Nucleus accumbens (tissue), 56 donors: ENCODE measurements around the gene CELA3A.
"Not testable (repeated sequence)": the region's sequence is repeated elsewhere in the genome, so short reads cannot be mapped to it uniquely, and the experiment has no call there.

Source experiments
- DNase-seq, 56 donors: peaks; one replicate each; lab custom pipeline; 2025; lab: John Stamatoyannopoulos, UW

Gene CELA3A

DNA sequence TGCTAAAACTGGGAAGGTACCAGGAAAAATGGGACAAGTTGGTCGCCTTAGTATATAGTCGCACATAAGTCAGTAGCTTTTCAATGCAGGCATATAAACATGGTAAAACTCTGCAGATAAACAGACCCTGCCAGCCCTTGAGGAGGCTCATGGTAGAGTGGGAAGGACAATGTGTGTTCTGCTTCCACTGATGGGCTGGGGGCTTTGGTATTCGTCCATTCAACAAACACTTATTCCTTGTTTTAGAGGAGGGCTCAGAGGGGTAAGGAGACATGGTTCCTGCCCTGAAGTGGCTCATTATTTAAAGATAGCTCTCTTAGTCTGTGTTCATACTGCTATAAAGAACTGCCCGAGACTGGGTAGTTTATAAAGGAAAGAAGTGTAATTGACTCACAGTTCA is 11.3 kb downstream of the CELA3A start:
- DNase-seq, result not testable (repeated sequence)

DNA sequence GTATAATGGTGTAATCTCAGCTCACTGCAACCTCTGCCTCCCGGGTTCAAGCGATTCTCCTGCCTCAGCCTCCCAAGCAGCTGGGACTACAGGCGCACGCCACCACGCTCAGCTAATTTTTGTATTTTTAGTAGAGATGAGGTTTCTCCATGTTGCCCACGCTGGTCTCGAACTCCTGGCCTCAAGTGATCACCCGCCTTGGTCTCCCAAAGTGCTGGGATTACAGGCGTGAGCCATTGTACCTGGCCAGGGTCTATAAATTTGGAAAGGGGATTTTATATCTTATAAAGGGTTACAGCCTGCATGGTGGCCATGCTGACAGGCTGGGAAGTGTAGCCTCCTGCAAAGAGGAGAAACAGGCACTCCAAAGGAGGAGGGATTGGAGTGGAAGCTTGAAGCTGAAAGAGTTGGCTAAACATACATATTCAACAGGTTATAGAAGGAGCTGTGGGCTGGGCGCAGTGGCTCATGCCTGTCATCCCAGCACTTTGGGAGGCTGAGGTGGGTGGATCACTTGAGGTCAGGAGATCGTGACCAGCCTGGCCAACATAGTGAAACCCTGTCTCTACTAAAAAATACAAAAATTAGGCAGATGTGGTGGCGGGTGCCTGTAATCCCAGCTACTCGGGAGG is 13.2 kb downstream of the CELA3A start:
- not testable (repeated sequence) for DNase-seq

DNA sequence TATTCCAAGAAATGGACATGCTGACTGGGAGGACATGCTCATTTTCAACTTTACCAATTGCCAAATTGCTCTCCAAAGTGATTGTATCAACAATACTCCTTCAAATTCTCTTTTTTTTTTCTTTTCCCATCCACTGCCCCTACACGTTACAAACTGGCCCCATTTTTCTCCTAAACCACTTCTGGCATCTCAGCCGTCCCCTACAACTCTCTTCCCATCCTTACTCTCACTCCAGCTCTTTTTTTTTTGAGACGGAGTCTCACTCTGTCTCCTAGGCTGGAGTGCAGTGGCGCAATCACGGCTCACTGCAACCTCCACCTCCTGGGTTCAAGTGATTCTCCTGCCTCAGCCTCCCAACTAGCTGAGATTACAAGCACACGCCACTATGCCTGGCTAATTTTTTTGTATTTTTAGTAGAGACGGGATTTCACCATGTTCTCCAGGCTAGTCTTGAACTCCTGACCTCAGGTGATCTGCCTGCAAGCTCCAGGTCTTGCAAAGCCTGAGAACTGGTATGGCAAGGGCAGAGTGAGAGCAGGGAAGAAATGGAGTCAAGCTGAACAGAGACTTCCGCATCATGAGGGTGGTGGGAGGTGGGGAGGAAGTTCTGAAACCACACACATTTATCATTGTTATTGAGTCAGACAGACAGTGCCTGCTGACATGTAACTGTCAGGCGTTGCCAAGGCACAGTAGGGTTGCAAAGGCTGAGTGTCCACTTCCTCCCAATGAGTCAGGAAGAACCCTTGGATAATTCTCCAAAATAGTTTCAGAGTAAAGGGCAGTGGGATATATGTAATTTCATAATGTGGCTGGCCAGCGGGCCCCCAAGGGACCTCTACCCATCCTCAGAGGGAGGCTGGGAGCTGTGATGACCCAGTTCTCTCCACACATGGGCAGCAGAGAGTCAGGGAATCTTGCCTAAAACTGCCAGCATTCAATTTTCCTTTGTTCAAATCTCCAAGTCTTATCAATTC is 17.4 kb downstream of the CELA3A start:
- peak in 1 of 56 donors; percentile 1 for DNase-seq

DNA sequence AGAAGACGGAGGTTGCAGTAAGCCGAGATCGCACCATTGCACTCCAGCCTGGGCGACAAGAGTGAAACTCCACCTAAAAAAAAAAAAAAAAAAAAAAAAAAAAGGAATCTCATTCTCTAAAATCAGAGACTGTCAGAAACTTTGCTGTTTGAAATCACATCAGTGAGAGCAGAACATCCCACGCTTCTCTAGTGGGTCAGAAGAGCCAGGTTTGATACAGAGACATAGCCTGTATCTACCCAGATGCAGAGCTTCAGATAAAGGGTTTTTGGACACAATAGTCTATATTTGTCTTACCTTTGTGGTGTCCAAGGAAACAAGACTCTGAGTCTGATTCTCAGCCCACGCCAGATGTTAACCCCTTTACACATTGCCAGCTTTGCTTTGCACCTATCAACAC is 19.6 kb downstream of the CELA3A start:
- no peak for DNase-seq

DNA sequence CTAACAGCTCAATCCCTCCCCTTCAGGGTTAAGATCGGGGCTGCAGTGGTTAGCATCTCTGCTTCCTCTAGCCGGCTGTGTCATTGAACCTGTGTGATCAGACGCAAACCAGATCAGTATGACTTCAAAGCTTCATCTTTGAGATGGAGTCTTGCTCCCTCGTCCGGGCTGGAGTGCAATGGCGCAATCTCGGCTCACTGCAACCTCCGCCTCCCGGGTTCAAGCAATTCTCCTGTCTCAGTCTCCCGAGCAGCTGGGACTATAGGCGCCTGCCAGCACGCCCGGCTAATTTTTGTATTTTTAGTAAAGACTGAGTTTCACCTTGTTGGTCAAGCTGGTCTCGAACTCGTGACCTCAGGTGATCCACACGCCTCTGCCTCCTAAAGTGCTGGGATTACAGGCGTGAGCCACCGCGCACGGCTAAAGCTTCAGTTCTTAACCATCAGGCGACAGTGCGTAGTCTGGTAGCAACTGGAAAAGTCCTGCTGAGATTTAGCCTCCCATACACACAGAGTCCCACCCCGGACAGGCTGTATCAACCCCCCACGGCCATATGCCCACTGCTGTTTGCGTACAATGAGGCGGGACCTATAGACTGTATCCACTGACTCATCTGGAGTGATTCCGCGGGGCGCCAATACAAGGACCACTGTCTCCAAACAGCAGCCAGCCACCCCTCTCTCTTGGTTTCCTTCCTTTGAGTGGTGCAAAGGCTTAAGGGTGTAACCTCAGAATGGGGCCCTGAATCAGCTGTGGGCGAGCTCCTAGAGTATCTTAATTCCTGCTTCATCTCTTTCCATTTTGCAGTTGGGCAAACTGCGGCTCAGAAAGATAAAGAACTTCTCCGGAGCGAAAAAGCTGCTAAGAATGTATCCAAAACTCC is 23.3 kb downstream of the CELA3A start:
- DNase-seq, result peak in 36 of 56 donors; percentile 21 to 83 (median 58)

DNA sequence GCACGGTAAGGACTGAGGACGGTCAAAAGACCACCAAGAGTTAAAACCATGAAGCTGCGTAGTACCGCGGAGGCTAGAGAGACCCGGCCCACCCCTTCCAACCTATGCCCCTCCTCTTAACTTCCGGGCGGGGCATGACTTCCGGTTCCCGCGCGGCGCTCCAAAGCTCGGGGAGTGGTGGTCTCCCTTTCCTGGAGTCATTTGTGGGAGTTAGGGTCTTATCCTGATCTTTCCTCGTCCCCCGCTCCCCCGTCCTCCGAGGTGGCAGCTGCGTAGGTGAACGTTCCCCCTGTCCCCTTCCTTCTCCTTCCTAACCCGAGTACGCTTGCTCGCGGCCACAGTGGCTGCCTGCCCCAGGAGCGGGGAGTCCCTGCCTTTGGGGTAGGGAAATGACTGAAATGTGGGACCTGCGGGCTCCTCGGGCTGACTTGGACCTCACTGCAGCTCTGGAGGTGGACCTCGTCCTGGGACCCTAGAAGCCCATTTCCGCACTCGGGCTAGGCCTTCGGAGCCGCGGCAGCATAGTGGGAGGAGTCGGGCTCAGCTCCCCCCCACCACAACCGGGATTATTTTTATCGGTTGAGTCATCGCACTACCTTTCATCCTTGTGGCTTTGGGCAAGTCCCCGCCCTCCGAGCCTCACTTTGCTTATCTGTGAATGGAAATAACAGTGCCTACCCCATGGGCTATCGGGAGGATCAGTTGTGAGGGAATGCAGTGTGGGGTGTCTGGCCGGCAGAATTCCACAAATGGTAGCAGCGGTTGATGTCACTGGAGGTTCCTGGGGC is 24.1 kb downstream of the CELA3A start:
- DNase-seq, result peak; percentile 33 to 93 (median 80)

DNA sequence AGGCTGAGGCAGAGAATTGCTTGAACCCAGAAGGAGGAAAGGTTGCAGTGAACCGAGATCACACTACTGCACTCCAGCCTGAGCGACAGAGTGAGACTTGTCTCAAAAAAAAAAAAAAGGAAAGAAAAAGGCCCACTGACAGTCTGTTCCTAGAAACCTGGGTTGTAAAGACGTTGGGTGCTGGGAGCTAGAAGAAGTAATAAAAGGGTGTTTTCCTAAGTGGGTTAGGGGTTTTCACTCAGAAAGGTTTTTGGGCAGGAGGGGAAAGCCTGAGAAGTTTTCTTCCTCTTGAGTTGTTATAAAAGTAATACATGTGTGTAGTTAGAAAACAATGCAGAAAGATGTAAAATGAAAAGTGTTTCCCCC is 25.4 kb downstream of the CELA3A start:
- no peak for DNase-seq

DNA sequence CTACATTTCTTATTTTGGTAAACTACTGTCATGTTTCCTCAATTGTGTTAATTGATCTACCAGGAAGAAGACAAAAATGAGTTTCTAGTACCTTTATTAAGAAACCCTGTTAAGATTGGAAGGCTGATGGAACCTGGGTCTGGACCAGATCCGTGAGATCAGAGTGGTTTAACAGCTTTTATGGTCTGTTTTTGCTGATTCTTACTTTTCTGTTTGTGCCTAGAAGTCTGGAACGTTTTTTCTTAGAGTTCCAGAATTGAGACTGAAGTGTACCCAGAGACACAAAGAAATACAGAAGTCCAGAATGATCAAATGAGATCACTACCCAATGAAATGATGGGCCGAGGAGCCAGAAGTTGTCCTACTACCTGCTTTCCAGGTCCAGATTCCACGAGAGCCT is 28.6 kb downstream of the CELA3A start:
- DNase-seq, result no peak

DNA sequence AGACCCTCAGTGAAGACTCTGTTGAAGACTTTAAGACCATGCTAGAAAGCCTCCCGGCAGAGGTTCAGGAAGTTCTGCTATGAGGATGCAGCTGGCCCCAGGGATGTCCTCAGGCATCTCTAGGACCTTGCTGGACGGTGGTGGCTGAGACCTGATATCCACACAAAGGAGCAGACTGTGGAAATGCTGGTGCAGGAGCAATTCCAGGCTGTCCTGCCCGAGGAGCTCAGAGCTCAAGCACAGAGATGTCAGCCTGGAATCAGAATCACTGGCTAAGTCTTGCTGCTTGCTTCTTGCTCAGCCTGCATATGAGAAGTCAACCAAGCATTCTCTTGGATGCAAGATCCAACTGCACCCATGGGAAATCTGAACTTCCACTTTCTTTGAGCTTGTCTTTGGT is 29.0 kb downstream of the CELA3A start:
- DNase-seq, result no peak

DNA sequence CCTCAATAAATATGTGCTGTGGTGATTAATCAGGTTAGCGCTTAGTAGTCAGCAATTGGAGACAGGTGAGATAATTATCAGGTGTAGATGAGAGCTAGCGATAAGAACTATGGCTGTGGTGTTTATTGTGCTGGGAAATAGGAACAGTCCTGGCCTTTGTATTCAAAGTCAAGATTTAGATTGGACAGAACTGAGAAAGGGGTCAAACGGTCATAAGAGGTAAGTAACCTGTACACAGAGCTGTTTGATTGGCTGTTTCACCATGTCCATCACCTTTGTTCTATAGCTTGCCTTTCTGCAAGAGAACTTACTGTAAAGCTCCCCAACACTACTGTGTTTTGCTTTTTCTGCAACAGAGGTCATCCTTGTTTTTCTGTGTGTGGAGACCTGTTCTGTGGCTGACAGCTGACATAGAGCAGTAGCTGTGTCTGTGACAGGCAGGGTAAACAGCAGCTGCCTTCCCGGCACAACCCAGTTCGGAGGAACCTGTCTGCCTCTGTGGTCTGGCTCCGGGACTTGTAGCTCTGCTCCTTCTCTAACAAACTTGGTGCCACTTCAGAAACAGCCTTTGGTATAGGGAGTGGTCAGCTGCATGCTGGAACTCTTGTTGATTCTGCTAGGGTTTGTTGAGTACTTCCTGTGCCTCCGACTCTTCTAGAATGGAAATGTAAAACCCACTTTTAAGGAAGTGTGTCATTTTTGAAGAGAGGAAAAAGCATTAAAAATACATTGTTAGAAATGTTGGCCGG is 29.9 kb downstream of the CELA3A start:
- DNase-seq, result no peak

DNA sequence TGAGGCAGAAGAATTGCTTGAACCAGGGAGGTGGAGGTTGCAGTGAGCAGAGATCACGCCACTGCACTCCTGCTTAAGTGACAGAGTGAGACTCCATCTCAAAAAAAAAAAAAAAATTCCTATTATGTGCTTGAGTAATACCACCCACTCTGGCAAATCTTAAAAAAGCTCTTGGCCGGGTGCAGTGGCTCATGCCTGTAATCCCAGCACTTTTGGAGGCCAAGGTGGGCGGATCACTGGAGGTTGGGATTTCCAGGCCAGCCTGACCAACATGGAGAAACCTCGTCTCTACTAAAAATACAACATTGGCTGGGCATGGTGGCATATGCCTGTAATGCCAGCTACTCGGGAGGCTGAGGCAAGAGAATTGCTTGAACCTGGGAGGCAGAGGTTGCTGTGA is 33.4 kb downstream of the CELA3A start:
- not testable (repeated sequence) for DNase-seq

DNA sequence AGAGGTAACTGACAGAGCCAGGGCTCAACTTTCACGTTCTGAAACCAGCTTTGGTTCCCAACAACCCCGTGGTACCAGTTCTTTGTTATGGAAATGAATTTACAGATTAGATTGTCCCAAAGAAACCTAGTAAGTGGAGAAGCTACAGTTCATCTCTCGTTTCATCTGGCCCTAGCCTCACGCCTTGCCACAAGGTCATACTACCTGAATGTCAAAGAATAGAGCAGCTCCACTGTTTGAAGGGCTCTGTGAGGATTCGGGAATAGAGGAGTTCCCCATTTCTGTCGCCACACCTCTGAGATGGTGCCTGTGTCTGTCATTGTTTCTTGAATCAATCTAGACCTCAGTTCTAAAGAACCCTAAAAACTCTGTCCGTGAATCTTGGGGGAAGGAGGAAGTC is 36.1 kb downstream of the CELA3A start:
- no peak for DNase-seq

DNA sequence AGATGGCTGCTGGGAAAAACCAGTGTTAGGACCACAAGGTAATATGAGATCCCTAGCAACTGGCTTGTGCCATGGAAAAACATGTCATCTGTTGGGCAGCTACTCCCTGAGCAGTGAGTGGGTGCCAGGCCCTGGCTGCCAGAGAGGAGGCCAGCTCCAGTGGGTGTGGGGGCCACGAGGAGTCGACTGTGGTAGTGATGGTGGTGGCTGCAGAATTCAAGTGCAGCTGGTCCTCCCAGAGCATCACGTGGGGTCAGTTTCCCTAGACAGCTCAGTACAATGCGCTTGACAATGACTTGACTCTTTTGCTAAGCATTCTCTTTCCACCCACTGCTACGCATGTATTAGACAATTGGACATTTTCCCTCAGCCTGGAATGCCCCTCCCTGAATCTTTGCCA is 36.6 kb downstream of the CELA3A start:
- peak in 33 of 56 donors; percentile 9 to 69 (median 32) for DNase-seq

DNA sequence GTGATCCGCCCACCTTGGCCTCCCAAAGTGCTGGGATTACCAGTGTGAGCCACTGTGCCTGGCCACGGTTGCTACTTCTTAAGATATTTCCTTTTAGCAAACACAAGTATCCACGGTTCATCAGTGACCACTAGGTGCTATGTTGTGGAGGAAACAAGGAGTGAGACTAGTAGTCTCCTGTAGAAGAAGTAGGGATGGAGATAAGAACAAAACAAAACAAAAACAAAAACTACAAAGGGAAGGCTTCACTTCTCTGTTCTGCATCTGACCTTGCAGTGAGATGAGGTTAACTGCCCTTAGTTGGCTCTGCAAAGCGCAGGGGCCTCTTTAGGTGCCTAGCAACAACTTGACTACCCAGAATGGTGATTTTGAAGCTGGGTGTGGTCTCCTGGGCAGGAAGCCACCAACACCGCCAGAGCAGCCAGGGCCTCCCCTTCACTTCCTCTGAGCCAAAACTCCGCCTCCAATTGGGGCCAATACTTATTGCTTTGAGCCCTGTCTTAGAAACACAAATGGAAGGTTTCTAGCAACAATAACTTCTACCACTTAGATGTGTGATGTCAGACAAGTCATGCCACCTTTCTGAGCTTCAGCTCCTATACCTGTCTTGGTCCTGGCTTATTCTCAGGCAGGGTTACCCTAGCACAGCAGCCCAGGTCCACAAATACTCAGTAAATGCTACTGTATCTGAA is 38.3 kb downstream of the CELA3A start:
- DNase-seq, result peak in 8 of 56 donors; percentile 2 to 42 (median 12)

DNA sequence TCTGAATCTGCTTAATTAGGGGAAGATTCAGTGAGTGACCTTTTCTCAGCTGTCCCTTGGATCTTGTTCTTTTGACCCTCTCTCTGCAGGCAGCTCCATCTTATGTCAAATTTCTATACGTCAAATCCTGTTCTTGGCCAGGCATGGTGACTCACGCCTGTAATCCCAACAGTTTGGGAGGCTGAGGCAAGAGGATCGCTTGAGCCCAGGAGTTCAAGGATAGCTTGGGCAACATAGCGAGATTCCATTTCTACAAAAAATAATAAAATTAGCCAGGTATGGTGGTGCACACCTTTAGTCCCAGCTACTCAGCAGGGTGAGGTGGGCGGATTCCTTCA is 38.8 kb downstream of the CELA3A start:
- no peak for DNase-seq

DNA sequence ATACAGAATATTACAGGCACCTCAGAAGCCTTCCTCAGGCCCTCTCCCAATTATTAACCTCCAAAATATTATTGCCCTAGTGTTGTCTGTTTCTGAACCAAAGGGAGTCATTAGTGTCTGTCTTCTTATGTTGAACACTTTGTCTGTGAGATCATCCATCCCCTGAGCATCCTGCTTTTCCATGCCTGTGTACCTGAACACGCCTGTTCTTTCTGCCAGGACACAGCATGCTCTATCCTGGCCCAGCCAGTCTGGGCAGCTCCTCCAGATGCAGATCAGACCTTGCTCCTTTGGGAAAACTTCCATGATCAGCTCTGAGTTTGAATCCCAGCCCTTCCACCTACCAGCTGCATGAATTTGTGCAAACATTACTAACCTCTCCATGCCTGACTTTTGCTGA is 40.0 kb downstream of the CELA3A start:
- no peak for DNase-seq

DNA sequence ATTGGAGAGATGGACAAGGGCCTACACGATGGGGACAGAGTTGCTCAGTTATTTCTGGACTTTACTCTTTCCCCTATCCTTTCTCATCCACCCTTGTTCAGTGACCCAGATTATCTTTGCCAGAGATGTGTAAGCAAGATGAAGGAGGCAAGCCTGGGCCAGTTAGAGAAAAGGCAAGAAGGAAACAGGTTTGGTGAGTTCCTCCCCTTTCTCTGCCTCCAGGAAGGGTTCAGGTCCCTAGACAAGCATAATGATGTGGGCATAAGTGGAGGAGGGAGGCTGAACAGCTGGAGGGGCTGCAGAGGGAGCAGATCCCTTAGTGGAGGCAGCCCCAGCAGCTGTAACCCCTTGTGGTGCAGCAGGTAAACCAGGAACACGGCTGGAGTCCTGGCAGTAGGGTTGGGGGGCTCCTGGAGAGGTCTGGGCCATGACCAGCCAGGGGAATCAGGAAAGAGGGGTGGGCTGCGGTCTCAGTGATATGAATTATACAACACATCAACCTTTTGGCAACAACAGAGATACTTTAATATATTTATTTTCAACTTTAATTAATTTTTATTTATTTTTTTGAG is 41.8 kb downstream of the CELA3A start:
- no peak for DNase-seq

DNA sequence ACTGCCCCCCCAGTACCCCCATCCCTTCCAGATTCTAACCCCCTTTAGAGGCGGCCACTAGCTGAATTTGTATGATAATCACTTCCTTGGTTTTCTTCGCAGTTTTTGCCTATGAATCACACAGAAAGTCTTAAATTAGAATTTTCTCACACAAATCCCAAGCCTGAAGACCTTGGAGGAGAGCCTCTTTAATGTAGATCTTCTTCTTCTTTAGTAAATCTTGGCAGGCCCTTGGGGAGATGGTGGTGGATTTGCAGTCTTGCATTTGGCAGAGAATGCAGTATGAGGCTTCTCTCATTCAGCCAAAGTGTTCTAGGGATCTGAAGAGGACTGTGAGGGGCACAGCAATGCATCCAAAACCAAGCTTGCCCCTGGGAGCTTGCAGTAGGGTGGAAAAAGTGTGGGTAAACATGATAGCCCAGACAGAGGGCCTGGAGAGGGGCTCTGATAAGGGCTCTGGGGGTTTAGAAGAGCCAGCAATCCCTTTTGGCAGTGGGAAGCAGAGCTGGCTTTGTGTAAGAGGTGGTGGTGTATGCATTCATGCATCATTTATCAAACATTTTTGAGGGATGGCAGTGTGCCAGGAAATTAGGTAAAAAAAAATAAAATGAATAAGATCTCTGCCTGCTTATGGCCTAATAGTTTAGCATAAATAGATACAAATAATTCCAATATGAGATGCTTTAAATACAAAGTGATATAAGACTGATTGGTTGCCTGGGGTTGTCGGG is 43.4 kb downstream of the CELA3A start:
- no peak for DNase-seq
